Caco-2 (cell line): Measurements from ENCODE around the gene SESN1. TPM values are rescaled to one million over a fixed set of nuclear protein-coding genes. Genes with fewer than 3 reads are reported as not detected.

Source experiments
- BruUV-seq: library from RNA; stranded (reverse); fragments of 400-500 nt; replicated peaks from 2 replicates; lab custom pipeline; 2021; lab: Mats Ljungman, UMichigan
- CTCF ChIA-PET: fragments of 300-600 bp; sonication (Branson Sonifier 250); formaldehyde crosslinking; loops from one replicate; lab custom pipeline; 2022; ENCODE audit warnings: antibody characterized with exemption; lab: Charles Lee
- POLR2A ChIA-PET: fragments of 300-600 bp; sonication (Branson Sonifier 250); formaldehyde crosslinking; loops from one replicate; lab custom pipeline; 2022; ENCODE audit warnings: antibody characterized with exemption; lab: Charles Lee
- DNase-seq, 2 experiments: peaks; one replicate each; pipeline versions ENCODE4 v3.0.0 to v3.0.0-alpha.2; 2020 to 2022
- H3K27me3 ChIP-seq: replicated peaks from 2 replicates; pipeline ENCODE4 v1.6.0; 2011; ENCODE audit warnings: low read length; ENCODE audit not compliant: control insufficient read depth, insufficient read depth
- H3K36me3 ChIP-seq: 2 replicates; pipeline ENCODE4 v1.5.1; 2011; ENCODE audit warnings: low read length; ENCODE audit not compliant: control insufficient read depth, insufficient read depth
- H3K4me1 ChIP-seq: fragments of 250-450 bp; sonication (Bioruptor Pico); 2 replicates; pipeline ENCODE4 v1.5.1; 2020; ENCODE audit warnings: mild to moderate bottlenecking
- H3K4me3 ChIP-seq: 2 replicates; pipeline ENCODE4 v1.5.1; 2011; ENCODE audit warnings: low read depth, mild to moderate bottlenecking, control low read depth, low read length
- H3K9me3 ChIP-seq: fragments of 250-450 bp; sonication (Bioruptor Pico); 2 replicates; pipeline ENCODE4 v1.5.1; 2020; ENCODE audit warnings: mild to moderate bottlenecking, moderate library complexity
- H3K27ac Mint-ChIP-seq: one replicate; pipeline ENCODE4 v1.8.0; 2022; ENCODE audit warnings: mixed read lengths; ENCODE audit not compliant: unreplicated experiment
- H3K27me3 Mint-ChIP-seq: one replicate; pipeline ENCODE4 v1.8.0; 2022; ENCODE audit warnings: mixed read lengths; ENCODE audit not compliant: insufficient read depth, unreplicated experiment
- H3K36me3 Mint-ChIP-seq: one replicate; pipeline ENCODE4 v1.8.0; 2022; ENCODE audit warnings: mild to moderate bottlenecking, mixed read lengths; ENCODE audit not compliant: insufficient read depth, unreplicated experiment
- H3K4me1 Mint-ChIP-seq: one replicate; pipeline ENCODE4 v1.8.0; 2022; ENCODE audit warnings: low read depth, mixed read lengths; ENCODE audit not compliant: unreplicated experiment
- H3K4me3 Mint-ChIP-seq: one replicate; pipeline ENCODE4 v1.8.0; 2022; ENCODE audit warnings: mild to moderate bottlenecking, moderate library complexity, mixed read lengths; ENCODE audit not compliant: unreplicated experiment
- H3K9me3 Mint-ChIP-seq: one replicate; pipeline ENCODE4 v1.8.0; 2022; ENCODE audit warnings: mixed read lengths; ENCODE audit not compliant: unreplicated experiment
- CTCF ChIP-seq, 2 experiments: fragments of 200-600 bp in 1 of 2; IDR thresholded peaks; 1 replicate in 1 of 2; 2 replicates in 1 of 2; pipeline versions ENCODE4 v1.5.1 to v1.8.0; 2011 to 2022; ENCODE audit warnings: antibody characterized with exemption in 1 of 2, control low read depth in 1 of 2, inconsistent platforms in 1 of 2, low read depth in 1 of 2, low read length in 1 of 2, mild to moderate bottlenecking in 1 of 2, moderate library complexity in 1 of 2; ENCODE audit not compliant: insufficient read depth in 1 of 2, severe bottlenecking in 1 of 2, unreplicated experiment in 1 of 2
- intact Hi-C: fragments of 100-400 bp; cut with micrococcal nuclease; formaldehyde crosslinking; loops from one replicate; pipeline ENCODE4 v1.10.0; 2022; ENCODE audit not compliant: unreplicated experiment
- total RNA-seq: library from RNA; stranded (reverse); gene quantifications from 2 replicates; pipeline ENCODE4 v1.2.3, GENCODE V29; 2022

The SESN1 gene
- total RNA-seq, 1 experiment from 2014 or later, result 21.9 TPM

GRCh38 chr6:109055771-109056235 lies 38.8 kb downstream of the SESN1 start:
- peaks cover 25% of the 10 kb centered on the region for H3K4me1 Mint-ChIP-seq
- intact Hi-C loops, result no loop called here
- H3K36me3 Mint-ChIP-seq, result no peaks in the 10 kb centered on the region
- no peak for TF ChIP-seq CTCF (IDR thresholded peaks at IDR 0.05; ENCODE audit: insufficient read depth in 1 of 2, low read depth in 1 of 2, low read length in 1 of 2, severe bottlenecking in 1 of 2, unreplicated experiment in 1 of 2)
- H3K4me3 Mint-ChIP-seq, result no peak overlapping the region
- CTCF ChIA-PET, result no interaction called here
- Histone ChIP-seq H3K9me3 (no peaks in the 10 kb centered on the region), H3K4me1 (peaks cover 35% of the 10 kb centered on the region), H3K36me3 (no peaks in the 10 kb centered on the region), H3K27me3 (no peaks in the 10 kb centered on the region), H3K4me3 (no peak overlapping the region)
- H3K27ac Mint-ChIP-seq, result no peak overlapping the region
- DNase-seq, result no peak
- H3K27me3 Mint-ChIP-seq, result no peaks in the 10 kb centered on the region
- POLR2A ChIA-PET, result no interaction called here
- no TSS peak for BruUV-seq
- no peaks in the 10 kb centered on the region for H3K9me3 Mint-ChIP-seq

GRCh38 chr6:109053336-109053735 lies 41.3 kb downstream of the SESN1 start:
- Mint-ChIP-seq H3K27me3 (no peaks in the 10 kb centered on the region), H3K9me3 (peaks cover 9% of the 10 kb centered on the region), H3K4me1 (peaks cover 39% of the 10 kb centered on the region), H3K4me3 (no peak overlapping the region), H3K36me3 (no peaks in the 10 kb centered on the region), H3K27ac (peak overlapping the region; percentile 43)
- TF ChIP-seq CTCF (IDR thresholded peaks at IDR 0.05; ENCODE audit: insufficient read depth in 1 of 2, low read depth in 1 of 2, low read length in 1 of 2, severe bottlenecking in 1 of 2, unreplicated experiment in 1 of 2), result no peak
- Histone ChIP-seq H3K36me3 (no peaks in the 10 kb centered on the region), H3K9me3 (no peaks in the 10 kb centered on the region), H3K4me1 (peaks cover 44% of the 10 kb centered on the region), H3K4me3 (no peak overlapping the region), H3K27me3 (no peaks in the 10 kb centered on the region)
- no TSS peak for BruUV-seq
- DNase-seq, result no peak
- intact Hi-C loops, result no loop called here
- CTCF ChIA-PET, result no interaction called here
- POLR2A ChIA-PET, result no interaction called here

GRCh38 chr6:109052852-109053251 lies 41.8 kb downstream of the SESN1 start:
- Histone ChIP-seq H3K36me3 (no peaks in the 10 kb centered on the region), H3K4me3 (no peak overlapping the region), H3K4me1 (peaks cover 47% of the 10 kb centered on the region), H3K9me3 (no peaks in the 10 kb centered on the region), H3K27me3 (no peaks in the 10 kb centered on the region)
- intact Hi-C loops, result no loop called here
- Mint-ChIP-seq H3K4me3 (no peak overlapping the region), H3K4me1 (peaks cover 42% of the 10 kb centered on the region), H3K27ac (peak overlapping the region; percentile 43), H3K36me3 (peaks cover 4% of the 10 kb centered on the region), H3K27me3 (no peaks in the 10 kb centered on the region), H3K9me3 (peaks cover 9% of the 10 kb centered on the region)
- TF ChIP-seq CTCF (IDR thresholded peaks at IDR 0.05; ENCODE audit: insufficient read depth in 1 of 2, low read depth in 1 of 2, low read length in 1 of 2, severe bottlenecking in 1 of 2, unreplicated experiment in 1 of 2), result no peak
- CTCF ChIA-PET, result no interaction called here
- BruUV-seq, result no TSS peak
- POLR2A ChIA-PET, result no interaction called here
- no peak for DNase-seq
